HG02678 (cell line): ENCODE measurements around the gene MIA2.
"Not testable (repeated sequence)": the region's sequence is repeated elsewhere in the genome, so short reads cannot be mapped to it uniquely, and the experiment has no call there.

Experiments used
- ATAC-seq: cut with Tn5 transposase; IDR thresholded peaks from one replicate; pipeline ENCODE4 v1.9.1; 2021; ENCODE audit warnings: mild to moderate bottlenecking, moderate library complexity; ENCODE audit not compliant: unreplicated experiment

The MIA2 gene

DNA sequence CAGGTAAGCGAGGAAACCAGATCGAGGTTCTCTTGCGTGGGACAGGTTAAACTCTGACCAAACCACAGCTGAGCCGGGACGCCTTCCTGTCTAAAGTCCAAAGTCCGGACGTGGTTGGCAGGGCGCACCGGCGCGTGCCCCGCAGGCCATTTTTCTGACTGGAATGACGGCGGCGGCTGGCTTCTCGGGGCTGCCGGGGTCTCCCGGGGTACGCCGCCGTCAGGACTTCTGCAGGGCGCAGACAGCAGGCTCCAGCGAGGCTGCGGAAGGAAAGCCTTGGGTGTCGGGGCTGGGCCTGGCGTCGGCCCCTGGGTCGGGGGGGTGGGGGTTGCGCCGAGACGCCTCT lies 32.8 kb downstream of the MIA2 start:
- ATAC-seq, result peak; percentile 45

DNA sequence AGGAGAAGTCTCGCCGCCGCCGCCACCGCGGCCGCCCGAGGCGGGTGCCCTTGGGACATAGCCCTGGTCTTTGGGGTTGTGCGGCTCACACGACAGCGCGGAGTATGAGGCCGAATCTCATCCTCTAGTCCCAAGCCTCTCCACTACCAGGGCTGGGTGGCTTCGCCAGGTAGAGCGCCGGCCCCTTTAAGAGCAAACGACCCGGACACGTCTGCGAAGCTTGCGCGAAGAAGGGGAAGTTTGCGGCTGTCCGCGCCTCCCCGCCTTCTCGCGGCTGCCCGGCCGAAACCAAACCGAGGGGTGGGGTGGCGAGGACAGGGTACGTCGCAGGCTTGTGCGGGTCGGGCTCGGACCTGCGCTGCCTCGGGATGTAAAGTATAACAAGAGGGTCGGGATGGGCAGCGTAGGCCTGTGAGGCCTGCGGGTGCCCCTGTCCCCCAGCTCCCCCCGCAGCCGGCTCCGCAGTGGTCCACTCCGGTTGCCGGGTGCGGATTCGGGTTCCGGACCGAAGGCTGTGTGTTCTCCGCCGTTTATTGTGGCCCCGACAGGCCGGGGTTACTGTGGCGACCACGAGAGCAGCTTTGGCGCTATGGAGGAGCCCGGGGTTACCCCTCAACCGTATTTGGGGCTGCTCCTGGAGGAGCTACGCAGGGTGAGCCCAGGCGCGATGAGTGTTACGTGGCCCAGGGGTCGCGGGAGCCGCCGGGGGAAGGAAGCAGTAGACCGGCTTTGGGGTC lies 33.3 kb downstream of the MIA2 start:
- peak; percentile 84 for ATAC-seq

DNA sequence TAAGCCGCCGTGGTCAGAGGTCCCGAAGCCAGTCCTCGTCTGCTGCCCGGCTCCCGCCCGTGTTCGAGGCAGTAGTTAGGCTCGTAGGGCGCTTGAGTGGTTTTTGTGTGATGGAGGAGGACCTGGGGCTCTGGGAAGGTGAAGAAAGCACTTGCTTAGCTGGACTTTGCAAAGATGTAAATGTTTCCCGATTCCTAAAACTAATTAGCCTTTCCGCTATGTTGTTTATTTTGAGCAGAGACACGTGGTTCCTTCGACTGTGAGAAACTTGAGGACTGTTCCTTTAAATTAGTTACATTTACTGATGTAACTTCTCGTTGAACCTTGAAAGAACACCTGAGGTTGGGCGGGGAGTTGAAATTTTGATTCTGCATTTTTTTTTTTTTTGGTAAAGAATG lies 33.9 kb downstream of the MIA2 start:
- peak; percentile 1 for ATAC-seq

DNA sequence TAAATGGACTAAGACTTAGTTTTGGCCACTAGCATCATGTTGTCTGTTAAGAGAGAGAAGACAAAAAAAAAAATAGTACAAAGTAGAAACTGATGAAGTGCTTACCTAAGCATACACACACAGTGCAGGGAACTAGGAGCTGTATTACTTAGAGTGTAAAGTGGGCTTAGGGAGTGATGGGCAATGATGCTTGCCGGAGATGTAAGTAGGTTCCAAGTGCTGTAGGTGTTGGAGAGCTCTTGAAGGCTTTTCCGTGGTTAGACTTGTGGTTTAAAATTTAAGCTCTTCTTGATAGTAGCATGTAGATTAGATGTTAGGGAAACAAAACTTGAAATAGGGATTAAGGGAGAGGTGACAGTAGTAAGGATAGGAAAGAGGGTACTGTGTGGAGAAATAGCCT lies 34.7 kb downstream of the MIA2 start:
- ATAC-seq, result no peak

GRCh38 chr14:39272918-39273317 lies 39.2 kb downstream of the MIA2 start:
- no peak for ATAC-seq

DNA sequence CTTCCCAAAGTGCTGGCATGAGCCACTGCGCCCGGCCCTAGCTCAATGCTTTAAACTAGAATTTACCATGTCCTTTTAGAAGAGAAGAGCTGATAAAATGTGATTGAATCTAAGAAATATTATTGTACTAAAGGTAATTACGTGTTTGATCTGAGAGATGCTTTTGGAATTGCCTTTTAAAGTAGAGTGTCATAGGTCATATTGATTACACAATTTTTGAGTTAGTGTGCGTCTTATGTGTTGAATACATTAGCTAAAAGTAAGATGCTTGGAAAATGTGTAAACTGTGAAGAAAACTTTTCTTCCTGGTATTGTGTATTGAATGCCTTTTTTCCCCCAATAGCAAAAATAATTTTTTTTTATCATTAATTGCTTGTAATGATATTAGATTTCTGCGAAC lies 41.7 kb downstream of the MIA2 start:
- ATAC-seq, result no peak

DNA sequence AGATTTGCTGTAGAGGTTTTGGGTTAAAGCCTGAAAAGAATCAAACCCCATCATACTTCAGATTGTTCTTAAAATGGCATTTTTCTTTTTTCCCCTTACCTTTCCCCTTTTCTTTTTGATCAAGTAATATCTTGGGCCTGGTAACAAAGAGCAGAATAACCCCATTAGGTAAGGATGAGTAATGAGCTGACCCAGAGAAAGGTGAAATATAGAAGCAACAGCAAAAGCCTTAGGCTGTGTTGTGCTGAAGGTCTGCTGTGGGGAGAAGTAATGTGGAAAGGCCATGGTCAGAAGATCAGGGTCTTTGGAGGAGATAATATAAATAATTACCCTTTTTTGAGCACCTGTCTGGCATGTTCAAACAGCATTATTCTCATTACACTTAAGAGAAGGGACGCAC lies 42.3 kb downstream of the MIA2 start:
- ATAC-seq, result no peak

DNA sequence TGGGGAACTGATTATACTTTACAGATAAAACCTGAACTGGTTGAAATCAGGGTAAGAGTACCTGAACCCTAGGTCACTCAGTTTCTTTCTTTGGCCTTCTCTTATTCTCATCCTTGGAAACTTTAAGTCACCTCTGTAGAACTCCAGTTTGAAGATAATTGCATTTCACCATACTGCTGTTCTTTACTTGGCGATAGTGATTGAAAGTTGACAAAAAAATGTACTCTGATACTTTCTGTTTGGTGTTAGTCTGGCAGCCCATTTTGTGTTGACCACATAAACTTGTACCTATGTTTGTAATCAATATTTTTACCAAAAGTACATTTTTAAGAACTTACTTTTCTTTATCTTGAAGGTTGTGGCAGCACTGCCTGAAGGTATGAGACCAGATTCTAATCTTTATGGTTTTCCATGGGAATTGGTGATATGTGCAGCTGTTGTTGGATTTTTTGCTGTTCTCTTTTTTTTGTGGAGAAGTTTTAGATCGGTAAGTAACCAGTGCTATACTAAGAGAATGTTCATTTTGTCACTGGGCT lies 42.9 kb downstream of the MIA2 start:
- ATAC-seq, result no peak

DNA sequence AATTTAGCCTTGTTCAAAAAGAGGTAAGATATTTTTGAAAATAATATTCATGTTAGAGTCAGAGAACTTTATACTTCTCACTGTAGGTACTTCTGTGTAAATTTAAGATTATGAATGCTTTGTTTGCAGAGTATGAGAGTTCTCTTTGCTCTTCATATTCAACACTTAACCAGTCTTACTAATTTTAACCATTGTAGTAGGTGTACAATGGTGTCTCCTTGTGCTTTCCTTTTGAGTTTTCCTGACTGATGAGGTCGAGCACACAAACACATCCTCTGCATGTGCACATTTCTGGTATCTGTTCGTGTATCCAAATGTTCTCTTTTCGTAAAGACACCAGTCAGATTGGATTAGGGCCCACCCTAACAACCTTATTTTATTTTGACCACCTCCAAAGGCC lies 45.8 kb downstream of the MIA2 start:
- no peak for ATAC-seq

- ATAC-seq, result not testable (repeated sequence)
Observed at GRCh38 chr14:39280678-39281077, 47.0 kb downstream of the MIA2 start.

DNA sequence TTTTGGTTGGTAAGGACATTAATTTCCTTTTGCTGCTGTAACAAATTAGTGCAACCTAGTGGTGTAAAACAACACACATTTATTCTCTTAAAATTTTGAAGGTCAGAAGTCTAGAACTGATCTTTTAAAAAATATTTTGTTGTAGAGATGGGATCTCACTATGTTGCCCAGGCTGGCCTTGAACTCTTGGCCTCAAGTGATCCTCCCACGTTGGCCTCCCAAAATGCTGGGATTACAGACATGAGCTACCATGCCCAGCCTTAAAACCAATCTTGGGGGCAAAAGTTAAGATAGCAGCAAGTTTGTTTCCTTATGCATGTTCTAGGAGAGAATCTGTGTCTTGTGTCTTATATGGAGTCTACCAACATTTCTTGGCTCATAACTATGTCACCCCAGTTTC lies 55.8 kb downstream of the MIA2 start:
- no peak for ATAC-seq

GRCh38 chr14:39291701-39292100 lies 58.0 kb downstream of the MIA2 start:
- ATAC-seq, result no peak

DNA sequence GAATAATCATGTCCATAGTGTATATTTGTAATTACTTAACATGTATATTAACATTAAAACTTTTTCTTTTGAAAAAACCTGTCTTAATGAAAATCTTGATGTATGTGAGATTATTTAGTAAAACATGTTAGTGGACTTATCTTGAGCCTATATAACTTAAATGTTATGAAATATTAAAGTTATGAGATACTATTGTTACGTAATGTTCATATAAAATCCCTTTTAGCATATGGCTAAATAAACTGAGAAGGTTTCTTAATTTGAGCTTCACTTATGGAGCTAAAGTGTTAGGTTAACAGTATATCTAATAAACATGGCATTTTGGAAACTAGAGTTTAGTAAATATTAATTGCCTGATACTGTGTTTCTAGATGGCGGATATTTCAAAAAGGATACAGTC lies 59.9 kb downstream of the MIA2 start:
- ATAC-seq, result no peak

GRCh38 chr14:39300389-39300788 lies 66.7 kb downstream of the MIA2 start:
- not testable (repeated sequence) for ATAC-seq

DNA sequence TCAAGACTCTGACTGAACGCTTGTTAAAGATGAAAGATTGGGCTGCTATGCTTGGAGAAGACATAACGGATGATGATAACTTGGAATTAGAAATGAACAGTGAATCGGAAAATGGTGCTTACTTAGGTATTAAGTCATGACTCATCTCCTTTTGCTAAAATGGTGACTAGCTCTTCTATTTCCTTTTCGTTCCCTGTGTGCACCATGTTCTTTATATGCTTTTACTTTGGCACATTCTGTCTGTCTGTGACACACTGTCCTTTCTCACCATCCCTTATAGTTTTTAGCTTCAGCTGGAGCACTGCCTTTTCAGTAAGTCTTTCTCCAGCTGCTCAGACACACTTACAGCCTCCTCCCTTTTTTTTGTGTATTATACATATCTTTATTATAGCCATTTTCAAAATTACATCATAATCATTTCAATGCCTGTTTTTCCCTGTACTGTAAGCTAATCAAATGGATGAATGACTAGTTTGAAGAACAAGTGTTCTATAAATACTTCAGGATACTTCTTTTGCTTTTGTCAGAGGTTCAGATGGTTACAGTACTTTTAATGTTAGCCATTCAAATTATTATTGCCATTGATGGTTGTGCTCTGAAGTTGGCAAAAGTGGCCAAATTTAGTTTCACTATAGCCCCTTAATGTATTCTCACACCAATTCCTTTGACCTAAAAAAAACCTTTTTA lies 68.6 kb downstream of the MIA2 start:
- ATAC-seq, result no peak

DNA sequence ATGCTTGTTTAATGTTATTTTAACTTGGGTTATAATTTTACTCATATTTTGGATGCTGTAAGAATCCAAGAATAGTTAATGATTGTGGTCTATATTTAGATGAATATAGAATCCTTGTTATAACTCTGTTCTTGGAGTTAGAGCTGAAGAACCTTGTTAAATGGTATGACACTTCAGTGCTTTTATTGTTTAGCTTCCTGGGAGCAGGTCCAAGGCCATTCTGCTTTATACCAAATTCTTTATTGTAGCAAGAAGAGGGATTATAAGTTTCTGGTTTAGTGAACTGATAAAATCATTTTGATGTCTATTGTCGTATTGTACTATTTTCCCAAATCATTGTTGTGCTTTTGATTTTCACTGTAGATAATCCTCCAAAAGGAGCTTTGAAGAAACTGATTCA lies 69.4 kb downstream of the MIA2 start:
- no peak for ATAC-seq

DNA sequence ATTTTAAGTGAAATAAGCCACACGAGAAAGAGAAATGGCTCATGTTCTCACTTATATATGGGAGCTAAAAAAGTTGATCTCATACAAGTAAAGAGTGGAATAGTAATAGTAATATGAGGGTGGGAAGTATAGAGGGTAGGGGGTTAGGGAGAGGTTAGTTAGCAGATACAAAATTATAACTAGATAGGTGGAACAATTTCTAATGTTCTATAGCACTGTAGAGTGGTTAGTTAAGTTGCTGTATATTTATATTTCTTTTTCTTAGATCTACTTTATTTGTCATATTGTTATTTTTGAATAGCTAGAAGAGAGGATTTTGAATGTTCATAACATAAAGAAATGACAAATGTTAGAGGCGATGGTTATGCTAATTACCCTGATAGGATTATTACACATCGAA lies 74.1 kb downstream of the MIA2 start:
- no peak for ATAC-seq

GRCh38 chr14:39310051-39310450 lies 76.3 kb downstream of the MIA2 start:
- no peak for ATAC-seq

- no peak for ATAC-seq
Observed at GRCh38 chr14:39315859-39316444, 82.2 kb downstream of the MIA2 start.

DNA sequence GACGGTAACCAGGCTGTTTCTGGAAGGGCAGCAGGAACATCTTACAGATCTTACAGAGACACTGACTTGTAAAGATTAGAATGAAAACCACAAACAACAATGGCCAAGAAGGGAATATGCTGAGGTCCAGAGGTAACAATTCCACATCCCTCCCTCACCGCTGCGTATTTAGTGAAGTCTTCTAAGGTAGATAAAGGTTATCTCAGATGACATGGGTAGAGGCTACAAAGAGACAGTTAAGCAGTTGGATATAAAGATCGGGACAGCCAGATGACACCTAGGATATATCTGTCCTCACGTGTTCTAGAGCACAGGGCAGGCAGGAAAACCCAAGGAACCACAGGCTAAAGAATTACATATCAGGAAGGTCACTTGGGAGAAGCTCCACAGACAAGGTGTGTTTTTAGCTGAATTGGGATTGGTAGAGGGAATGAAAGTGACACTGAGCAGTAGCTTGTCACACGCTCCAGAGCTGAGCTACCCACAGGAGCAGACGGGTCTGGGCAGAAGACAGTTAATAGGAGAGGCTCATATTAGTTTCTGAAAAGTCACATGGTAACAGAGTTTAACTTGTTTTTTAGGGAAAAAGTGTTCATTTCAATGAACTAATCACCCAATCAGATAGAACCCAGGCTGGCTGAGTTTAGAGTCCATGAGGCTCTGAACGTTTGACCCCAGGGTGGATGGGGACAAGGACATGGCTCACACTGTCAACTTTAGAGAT lies 83.3 kb downstream of the MIA2 start:
- no peak for ATAC-seq

DNA sequence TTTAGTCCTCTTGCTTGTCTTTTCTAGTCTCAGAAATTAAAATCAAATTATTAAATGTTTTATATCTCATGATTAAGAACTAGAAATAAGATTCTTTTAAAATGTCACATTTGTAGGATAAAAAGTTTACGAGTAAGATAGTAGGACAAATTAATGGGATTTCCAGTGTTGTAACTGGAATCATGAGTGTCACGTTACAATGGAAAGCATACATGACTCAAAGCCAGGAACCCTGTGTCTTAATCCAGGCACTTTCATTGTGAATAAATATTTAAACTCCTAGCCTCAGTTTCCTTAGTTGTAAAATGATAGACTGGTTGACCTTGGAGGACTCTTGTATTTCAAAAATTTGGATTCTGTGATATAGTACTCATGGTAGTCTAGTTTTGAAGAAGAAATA lies 84.9 kb downstream of the MIA2 start:
- no peak for ATAC-seq

GRCh38 chr14:39319381-39319780 lies 85.7 kb downstream of the MIA2 start:
- no peak for ATAC-seq
